ENCODE measurements around the gene MLLT11. TPM values are rescaled to one million over a fixed set of nuclear protein-coding genes. Genes with fewer than 3 reads are reported as not detected.
A peak's percentile ranks its signal among the peaks of the same experiment; 100 is the strongest.

Gene MLLT11
- total RNA-seq, 1 experiment from 2014 or later = 23.3 TPM

- CTCF ChIA-PET = interaction anchor here (0.6 to 1.0 kb wide), 4 partner anchors 12 to 509 kb away, joined by 3 to 4 read pairs (median 3); no protein-coding TSS in a partner anchor
- Histone ChIP-seq H3K4me2 (peak overlapping the region; percentile 90), H3K4me3 (peak overlapping the region; percentile 82), H3K27me3 (ENCODE audit: insufficient read depth, low read depth) (no peaks in the 10 kb centered on the region), H3K9me3 (ENCODE audit: insufficient read depth, low read depth) (no peaks in the 10 kb centered on the region), H3K4me1 (replicated peaks; ENCODE audit: insufficient read depth) (peaks cover 43% of the 10 kb centered on the region), H2AFZ (peak overlapping the region; percentile 86), H3F3A (ENCODE audit: insufficient read depth, low read depth) (peaks cover 15% of the 10 kb centered on the region), H3K27ac (no peak overlapping the region), H3K9me2 (ENCODE audit: insufficient read depth) (no peaks in the 10 kb centered on the region), H4K20me1 (ENCODE audit: insufficient read depth) (peaks cover 14% of the 10 kb centered on the region; the same call in 1 of the 2 replicates), H3K79me2 (ENCODE audit: low read depth) (peaks cover 47% of the 10 kb centered on the region), H3K36me3 (ENCODE audit: low read depth) (peaks cover 27% of the 10 kb centered on the region)
- no TSS peak for BruUV-seq (replicated peaks)
- TF ChIP-seq EZH2 (IDR thresholded peaks at IDR 0.05; ENCODE audit: low read depth) (no peak), CTCF (conservative IDR thresholded peaks at IDR 0.05) (no peak)
- POLR2A ChIA-PET (ENCODE audit: unreplicated experiment) = interaction anchor here (0.6 kb wide), 2 partner anchors 77 to 737 kb away, joined by 3 read pairs; no protein-coding TSS in a partner anchor
- peak; percentile 85 to 88 for DNase-seq
- intact Hi-C loops (cut with micrococcal nuclease; ENCODE audit: unreplicated experiment) = loop anchor here (1.0 to 2.0 kb wide), 2 partner anchors 51 to 82 kb away; no protein-coding TSS in a partner anchor
These were observed 1.5 kb upstream of the MLLT11 start for GRCh38 chr1:151058692-151059091.

DNA sequence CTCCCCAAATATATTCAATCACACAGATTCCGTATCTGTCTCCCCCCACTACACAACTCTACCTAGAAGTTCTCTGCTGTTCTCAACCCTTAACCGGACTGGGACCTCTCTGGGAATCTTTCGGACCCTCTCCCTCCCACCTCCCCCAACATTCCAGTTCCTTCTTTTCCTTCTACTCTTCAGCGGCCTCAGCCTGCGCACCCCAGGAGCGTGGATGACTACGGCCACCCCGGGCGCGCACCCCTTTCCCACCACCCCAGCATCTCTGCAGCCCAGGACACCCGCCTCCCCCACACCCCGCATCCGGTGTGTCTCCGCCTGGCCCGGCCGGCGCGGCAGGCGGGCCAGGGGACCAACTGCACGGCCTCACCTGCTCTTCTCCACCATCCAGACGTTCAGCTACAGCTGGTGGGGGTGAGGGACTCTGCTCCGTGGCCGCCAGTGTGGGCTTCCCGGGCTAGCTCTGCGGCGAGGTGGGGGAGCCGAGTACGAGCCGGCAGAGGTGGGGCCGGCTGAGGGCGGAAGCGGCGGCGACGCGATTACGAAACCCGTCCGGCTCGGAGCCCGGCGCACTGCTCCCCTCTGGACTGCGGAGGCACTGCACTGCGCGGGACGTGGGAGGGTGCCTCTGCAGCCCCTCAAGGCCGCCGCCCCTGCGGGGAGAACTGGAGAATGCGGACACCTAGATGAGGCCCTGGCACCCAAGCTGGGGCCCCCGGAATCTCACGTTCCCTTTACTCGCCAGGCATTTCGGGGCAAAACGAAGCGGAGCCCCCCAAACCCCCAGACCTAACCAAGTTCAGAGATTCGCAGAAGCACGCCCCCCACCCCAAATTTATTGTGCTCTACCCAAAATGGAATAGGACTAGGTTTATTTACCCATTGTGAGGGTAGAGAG is 839 bp upstream of the MLLT11 start, which contains the start of gene CDC42SE1:
CDC42SE1 (minus strand) TSS at position 514 of the 898 bp plus-strand sequence. CDS start 3,892 bp downstream, outside the sequence.
- no TSS peak for BruUV-seq (replicated peaks)
- H2AFZ ChIP-seq = peak within 1 kb of the TSS; percentile 86
- peaks cover 21% of the 10 kb centered on the region; the same call in 1 of the 2 replicates for H3K36me3 ChIP-seq (ENCODE audit: low read depth)
- no peaks in the 10 kb centered on the region for H3K27me3 ChIP-seq (ENCODE audit: insufficient read depth, low read depth)
- TF ChIP-seq CTCF (conservative IDR thresholded peaks at IDR 0.05) (peak; percentile 72), EZH2 (IDR thresholded peaks at IDR 0.05; ENCODE audit: low read depth) (no peak)
- ChIA-PET CTCF (interaction anchor here (0.6 to 1.0 kb wide), 4 partner anchors 12 to 510 kb away, joined by 3 to 4 read pairs (median 3); no protein-coding TSS in a partner anchor), POLR2A (ENCODE audit: unreplicated experiment) (interaction anchor here (0.6 kb wide), 1 partner anchor 78 kb away, joined by 3 read pairs; no protein-coding TSS in a partner anchor)
- peaks cover 43% of the 10 kb centered on the region for H3K4me1 ChIP-seq (replicated peaks; ENCODE audit: insufficient read depth)
- H3F3A ChIP-seq (ENCODE audit: insufficient read depth, low read depth) = peaks cover 10% of the 10 kb centered on the region
- peaks cover 14% of the 10 kb centered on the region; the same call in 1 of the 2 replicates for H4K20me1 ChIP-seq (ENCODE audit: insufficient read depth)
- H3K27ac ChIP-seq = no peak within 1 kb of the TSS
- peak within 1 kb of the TSS; percentile 90 for H3K4me2 ChIP-seq
- peak within 1 kb of the TSS; percentile 82 for H3K4me3 ChIP-seq
- H3K79me2 ChIP-seq (ENCODE audit: low read depth) = peaks cover 47% of the 10 kb centered on the region
- intact Hi-C loops (cut with micrococcal nuclease; ENCODE audit: unreplicated experiment) = loop anchor here (2.0 to 10.0 kb wide), 2 partner anchors 83 to 495 kb away; no protein-coding TSS in a partner anchor
- DNase-seq = peak; percentile 59 to 74
- no peaks in the 10 kb centered on the region for H3K9me3 ChIP-seq (ENCODE audit: insufficient read depth, low read depth)
- H3K9me2 ChIP-seq (ENCODE audit: insufficient read depth) = no peaks in the 10 kb centered on the region

Data from PC-9 (cell line).